GM21619 (cell line): ENCODE measurements around the gene SHE.

ENCODE experiments used
- ATAC-seq: cut with Tn5 transposase; IDR thresholded peaks from one replicate; pipeline ENCODE4 v1.9.1; 2021; ENCODE audit not compliant: unreplicated experiment

SHE gene

GRCh38 chr1:154481053-154481452 is 21.2 kb downstream of the SHE start:
- ATAC-seq: no peak

DNA sequence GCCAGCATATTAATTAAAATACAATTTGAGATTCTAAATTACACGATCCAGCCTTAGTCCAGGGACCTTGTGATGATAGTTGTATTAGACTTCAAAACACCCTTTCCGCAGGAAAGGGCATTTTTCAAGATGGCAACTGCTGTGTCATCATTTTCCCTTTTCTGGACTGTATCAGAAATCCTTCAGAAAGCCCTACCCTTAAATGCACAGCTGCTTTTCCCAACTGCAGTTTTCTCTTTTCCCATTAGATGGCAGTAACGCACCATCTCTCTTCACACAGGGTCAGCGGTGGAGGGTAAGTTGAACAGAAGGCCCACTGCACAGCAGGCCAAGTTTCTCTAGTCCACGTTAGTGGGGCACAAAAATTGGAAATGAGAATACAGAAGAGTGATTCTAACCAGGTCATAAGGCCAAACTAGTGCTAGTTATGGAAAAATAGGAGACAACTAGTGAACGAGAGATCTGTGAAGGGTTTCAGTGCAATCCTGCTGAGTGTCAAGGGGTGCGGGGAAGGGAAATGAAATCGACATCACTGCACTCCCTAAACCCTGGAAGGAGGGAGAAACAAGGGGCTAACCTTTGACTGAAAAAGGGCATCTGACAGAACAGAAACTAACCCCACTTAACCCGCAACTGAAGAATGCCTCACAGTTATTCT is 22.3 kb downstream of the SHE start:
- no peak for ATAC-seq

- ATAC-seq: no peak
These were observed 23.6 kb downstream of the SHE start for GRCh38 chr1:154478639-154479038.

DNA sequence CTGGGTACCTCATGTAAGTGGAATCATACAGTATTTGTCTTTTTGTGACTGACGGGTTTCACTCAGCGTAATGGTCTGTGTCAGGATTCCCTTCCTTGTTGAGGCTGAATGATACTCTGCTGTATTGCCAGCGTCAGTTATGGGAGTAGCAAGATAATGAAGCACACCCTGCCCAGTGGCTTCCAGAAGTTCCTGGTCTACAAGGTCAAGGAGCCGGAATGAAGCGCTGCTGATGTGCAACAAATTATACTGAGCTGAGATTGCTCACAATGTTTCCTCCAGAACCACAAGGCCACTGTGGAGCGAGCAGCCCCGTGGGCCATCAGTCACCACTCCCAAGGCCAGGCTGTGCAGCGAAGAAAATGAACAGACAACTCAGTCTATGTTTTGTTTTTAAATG is 24.2 kb downstream of the SHE start:
- no peak for ATAC-seq

DNA sequence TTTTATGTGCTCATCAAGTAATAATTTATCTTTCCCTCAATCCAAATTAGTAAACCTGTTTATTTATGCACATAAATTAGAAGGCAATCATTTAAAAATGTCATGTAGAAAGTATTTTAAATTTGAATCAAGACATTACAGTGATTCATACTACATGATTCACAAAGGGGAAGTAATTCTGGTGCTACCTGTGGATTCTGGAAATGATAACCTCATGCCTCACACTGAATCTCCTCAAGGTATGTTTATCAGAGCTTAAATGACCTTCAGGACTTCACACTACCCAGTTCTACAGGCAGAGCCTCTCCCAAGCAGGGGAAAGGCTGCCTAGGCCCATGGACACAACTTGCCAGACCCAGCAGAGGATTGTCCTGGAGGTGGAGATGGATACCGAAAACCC is 25.4 kb downstream of the SHE start:
- no peak for ATAC-seq

- no peak for ATAC-seq
These were observed 27.4 kb downstream of the SHE start for GRCh38 chr1:154474802-154475201.

DNA sequence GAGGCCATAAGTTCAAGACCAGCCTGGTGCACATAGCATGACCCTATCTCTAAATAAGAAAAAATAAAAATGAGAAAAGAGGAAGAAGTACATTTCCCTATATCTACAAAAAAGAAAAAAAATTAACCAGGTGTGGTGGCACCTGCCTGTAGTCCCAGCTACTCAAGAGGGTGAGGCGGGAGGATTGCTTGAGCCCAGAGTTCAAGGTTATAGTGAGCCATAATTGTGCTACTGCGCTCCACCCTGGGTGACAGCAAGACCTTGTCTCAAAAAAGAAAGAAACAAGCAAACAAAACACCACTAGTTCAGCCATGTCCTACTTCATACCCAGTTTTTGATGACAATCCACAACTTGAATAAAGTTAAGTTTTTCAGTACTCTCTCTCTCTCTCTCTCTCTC is 30.9 kb downstream of the SHE start:
- ATAC-seq: no peak

- no peak for ATAC-seq
These were observed 32.2 kb downstream of the SHE start for GRCh38 chr1:154469844-154470560.

- no peak for ATAC-seq
These were observed 33.5 kb downstream of the SHE start for GRCh38 chr1:154468535-154469250.

- ATAC-seq: no peak
These were observed 34.6 kb downstream of the SHE start for GRCh38 chr1:154467434-154468102.

DNA sequence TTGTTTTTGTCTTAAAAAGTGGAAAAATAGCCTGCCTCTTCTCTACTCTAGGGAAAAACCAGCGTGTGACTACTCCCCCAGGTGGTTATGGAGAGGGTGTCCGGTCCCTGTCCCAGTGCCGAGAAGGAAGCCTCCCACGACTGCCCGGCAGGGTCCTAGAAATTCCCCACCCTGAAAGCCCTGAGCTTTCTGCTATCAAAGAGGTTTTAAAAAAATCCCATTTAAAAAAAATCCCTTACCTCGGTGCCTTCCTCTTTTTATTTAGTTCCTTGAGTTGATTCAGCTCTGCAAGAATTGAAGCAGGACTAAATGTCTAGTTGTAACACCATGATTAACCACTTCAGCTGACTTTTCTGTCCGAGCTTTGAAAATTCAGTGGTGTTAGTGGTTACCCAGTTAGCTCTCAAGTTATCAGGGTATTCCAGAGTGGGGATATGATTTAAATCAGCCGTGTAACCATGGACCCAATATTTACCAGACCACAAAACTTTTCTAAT is 35.2 kb downstream of the SHE start:
- ATAC-seq: no peak

DNA sequence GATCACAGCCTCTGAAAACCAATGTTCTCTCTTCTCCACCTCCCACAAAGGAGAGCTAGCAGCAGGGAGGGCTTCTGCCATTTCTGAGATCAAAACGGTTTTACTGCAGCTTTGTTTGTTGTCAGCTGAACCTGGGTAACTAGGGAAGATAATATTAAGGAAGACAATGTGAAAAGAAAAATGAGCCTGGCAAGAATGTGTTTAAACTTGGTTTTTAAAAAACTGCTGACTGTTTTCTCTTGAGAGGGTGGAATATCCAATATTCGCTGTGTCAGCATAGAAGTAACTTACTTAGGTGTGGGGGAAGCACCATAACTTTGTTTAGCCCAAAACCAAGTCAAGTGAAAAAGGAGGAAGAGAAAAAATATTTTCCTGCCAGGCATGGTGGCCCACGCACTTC is 36.0 kb downstream of the SHE start:
- ATAC-seq: no peak

DNA sequence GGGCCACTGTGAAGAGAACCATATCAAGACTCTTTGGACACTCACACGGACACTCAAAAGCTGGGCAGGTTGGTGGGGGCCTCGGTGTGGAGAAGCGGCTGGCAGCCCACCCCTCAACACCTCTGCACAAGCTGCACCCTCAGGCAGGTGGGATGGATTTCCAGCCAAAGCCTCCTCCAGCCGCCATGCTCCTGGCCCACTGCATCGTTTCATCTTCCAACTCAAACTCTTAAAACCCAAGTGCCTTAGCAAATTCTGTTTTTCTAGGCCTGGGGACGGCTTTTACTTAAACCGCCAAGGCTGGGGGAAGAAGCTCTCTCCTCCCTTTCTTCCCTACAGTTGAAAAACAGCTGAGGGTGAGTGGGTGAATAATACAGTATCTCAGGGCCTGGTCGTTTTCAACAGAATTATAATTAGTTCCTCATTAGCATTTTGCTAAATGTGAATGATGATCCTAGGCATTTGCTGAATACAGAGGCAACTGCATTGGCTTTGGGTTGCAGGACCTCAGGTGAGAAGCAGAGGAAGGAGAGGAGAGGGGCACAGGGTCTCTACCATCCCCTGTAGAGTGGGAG is 36.5 kb downstream of the SHE start:
- ATAC-seq: no peak

DNA sequence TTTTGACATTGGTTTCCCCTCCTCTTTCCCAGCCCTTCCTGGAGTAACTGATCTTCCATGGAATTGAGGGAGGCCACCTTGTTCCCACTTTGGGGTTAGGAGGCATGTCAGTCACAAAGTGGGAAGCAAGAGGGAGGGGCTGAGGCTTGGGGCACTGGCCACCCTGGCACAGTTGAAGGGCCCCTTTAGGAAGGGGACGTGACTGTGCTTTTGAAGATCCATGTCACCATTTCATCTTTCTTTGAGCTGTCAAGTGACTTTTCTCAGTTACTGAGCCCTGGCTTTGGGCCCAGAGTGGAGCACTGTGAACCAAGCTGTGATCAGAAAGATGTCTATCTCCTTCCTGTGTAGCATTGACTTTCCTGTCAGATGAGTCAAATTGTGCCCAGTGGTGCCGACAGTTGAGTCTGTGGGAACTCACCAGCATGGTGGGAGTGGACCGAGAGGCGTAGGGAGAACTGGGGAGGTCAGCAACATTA is 38.7 kb downstream of the SHE start:
- no peak for ATAC-seq

GRCh38 chr1:154460695-154461260 is 41.4 kb downstream of the SHE start:
- ATAC-seq: no peak

GRCh38 chr1:154459080-154459479 is 43.1 kb downstream of the SHE start:
- no peak for ATAC-seq

- no peak for ATAC-seq
These were observed 45.6 kb downstream of the SHE start for GRCh38 chr1:154456631-154457030.

- ATAC-seq: no peak
These were observed 47.7 kb downstream of the SHE start for GRCh38 chr1:154454386-154455120.

DNA sequence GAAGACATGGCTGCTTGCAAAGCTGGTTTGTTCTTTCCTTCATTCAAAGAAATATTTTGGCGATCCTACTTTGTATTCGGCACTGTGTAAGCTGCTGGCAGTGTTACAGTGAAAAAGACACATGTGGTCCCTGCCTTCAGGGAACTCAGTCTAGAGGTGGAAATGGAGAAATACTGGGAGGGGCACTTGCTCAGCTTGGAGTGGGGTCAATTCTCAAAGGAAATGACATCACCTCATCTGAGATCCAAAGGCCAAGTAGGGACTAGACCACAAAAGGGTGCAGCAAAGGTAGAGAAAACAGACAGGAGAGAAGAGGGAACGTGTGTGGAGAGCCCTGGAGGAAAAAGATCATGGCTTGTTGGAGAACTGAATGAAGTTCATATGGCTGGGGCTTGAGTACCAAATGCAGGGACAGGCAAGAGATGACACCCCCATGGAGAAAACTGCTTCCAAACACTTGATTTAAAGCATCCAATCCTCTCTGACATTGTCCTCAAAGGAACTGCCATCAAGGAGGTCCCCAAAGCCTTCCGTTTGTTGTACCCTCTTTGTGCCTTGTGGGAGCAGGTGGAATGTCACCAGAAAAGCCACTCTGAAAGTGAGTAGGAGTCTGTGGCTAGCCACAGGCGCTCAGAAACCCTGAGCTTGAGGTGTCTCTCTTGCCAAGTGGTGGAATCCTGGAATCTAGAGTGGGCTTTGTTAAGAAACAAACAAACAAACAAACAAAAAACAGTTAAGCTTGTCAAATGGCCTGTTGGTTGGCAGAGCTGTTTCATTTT is 48.4 kb downstream of the SHE start:
- no peak for ATAC-seq
